ENCODE results near the gene ENPP4.

- TF ChIP-seq CTCF (IDR thresholded peaks at IDR 0.05; ENCODE audit: low read depth, low read length, poor library complexity, severe bottlenecking) (no peak), EZH2phosphoT487 (IDR thresholded peaks at IDR 0.05; ENCODE audit: borderline replicate concordance, low read length) (no peak)
These were observed 32.4 kb upstream of the ENPP4 start for GRCh38 chr6:46097366-46097765.

Measured in DOHH2 (cell line).